ENCODE measurements around the gene HK2.
"Not testable (repeated sequence)": the region's sequence is repeated elsewhere in the genome, so short reads cannot be mapped to it uniquely, and the experiment has no call there.

The HK2 gene

GRCh38 chr2:74833418-74834233 is at the start of gene HK2:
HK2 (plus strand) TSS chr2:74834127; CDS start chr2:74834581, 454 bp downstream.
- in situ Hi-C loops (cut with HindIII; ENCODE audit: low sequenced_read_pairs): no loop called here

GRCh38 chr2:74789271-74789670 is 44.7 kb upstream of the HK2 start:
- in situ Hi-C loops (cut with HindIII; ENCODE audit: low sequenced_read_pairs): no loop called here

GRCh38 chr2:74792282-74792681 is 41.6 kb upstream of the HK2 start:
- in situ Hi-C loops (cut with HindIII; ENCODE audit: low sequenced_read_pairs): no loop called here

GRCh38 chr2:74794878-74795277 is 39.0 kb upstream of the HK2 start:
- in situ Hi-C loops (cut with HindIII; ENCODE audit: low sequenced_read_pairs): not testable (repeated sequence)

DNA sequence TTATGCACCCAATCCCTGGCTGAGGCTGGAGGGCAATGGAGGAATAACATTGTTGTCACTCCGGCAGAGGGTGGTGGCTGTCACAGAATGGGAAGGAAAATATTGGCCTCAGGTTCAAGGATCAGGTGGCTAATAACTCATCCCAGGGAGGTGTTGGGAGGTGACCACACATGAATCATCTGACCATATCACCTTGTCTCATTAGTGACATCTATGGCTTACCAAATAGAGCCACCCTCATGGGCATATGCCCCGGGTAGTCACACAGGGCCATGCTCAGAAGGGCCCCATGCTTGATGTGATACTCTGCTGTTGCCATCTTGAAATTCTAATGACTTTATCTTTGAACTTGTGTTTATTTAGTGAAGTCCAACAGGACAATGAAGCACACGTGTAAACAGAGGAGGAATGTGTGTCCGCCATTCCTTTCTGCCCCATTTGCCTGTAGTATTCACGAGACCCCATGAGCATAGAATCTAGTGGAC is 27.5 kb upstream of the HK2 start:
- in situ Hi-C loops (cut with HindIII; ENCODE audit: low sequenced_read_pairs): no loop called here

GRCh38 chr2:74806920-74807319 is 27.0 kb upstream of the HK2 start:
- in situ Hi-C loops (cut with HindIII; ENCODE audit: low sequenced_read_pairs): no loop called here

GRCh38 chr2:74812787-74813590 is 20.9 kb upstream of the HK2 start:
- in situ Hi-C loops (cut with HindIII; ENCODE audit: low sequenced_read_pairs): no loop called here

DNA sequence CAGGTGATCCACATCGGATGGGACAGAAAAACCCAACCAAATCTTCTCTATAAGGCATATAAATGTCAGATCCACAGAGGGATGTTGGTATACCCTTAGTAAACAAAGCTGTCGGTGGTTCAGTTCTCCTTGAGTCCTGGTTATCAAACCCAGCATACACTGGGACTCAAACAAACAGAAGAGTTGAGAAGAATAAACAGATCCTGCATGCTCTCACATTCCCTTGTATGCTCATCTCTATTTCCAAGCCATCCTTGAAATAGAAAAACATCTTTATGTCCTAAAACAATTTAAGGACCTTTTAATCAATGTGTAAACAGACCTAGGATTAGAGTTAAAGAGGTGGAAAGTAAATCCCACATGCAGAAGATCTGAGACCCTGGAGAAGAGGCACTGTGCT is 19.8 kb upstream of the HK2 start:
- in situ Hi-C loops (cut with HindIII; ENCODE audit: low sequenced_read_pairs): no loop called here

- in situ Hi-C loops (cut with HindIII; ENCODE audit: low sequenced_read_pairs): loop anchor here (5.0 kb wide), 1 partner anchor 49 kb away; no protein-coding TSS in a partner anchor
Observed at GRCh38 chr2:74815941-74816340, 18.0 kb upstream of the HK2 start.

GRCh38 chr2:74816540-74817303 is 17.2 kb upstream of the HK2 start:
- in situ Hi-C loops (cut with HindIII; ENCODE audit: low sequenced_read_pairs): loop anchor here (5.0 kb wide), 1 partner anchor 49 kb away; no protein-coding TSS in a partner anchor

DNA sequence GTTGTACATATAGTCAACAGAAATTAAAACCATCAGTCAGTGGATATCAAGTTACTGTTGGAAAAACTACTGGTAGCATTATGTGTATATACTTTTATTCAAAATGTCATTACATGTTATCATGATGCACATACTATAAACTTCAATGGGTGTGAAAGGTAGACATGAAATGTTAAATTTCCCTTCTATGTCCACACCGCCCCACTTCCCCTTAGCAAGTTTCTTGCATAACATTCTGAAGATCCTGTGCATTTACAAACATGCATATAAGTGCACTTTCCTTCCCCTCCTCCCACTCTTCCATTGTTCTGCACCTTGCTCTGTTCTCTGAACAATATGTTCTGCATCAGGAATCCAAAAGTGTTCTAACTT is 16.6 kb upstream of the HK2 start:
- in situ Hi-C loops (cut with HindIII; ENCODE audit: low sequenced_read_pairs): loop anchor here (5.0 kb wide), 1 partner anchor 50 kb away; no protein-coding TSS in a partner anchor

DNA sequence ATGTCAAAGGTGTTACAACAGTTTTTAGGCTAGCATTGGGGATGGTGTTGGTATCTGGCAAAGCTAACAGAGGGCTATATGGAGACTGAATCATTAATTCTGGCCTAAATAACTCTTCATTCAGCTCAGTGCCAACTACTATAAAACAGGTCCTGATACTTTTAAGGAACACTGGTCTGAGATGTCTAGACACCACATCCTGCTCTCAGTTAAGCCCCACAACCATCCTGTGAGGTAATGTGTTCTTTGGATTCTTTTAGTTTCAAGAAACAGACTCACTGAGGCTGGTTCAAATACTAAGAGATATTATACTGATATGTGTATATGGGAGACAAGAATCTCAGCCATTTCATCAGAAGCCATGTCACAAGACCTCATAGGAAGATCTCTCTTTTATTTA is 14.2 kb upstream of the HK2 start:
- in situ Hi-C loops (cut with HindIII; ENCODE audit: low sequenced_read_pairs): loop anchor here (5.0 kb wide), 1 partner anchor 52 kb away; no protein-coding TSS in a partner anchor

- in situ Hi-C loops (cut with HindIII; ENCODE audit: low sequenced_read_pairs): no loop called here
Observed at GRCh38 chr2:74821177-74822126, 12.5 kb upstream of the HK2 start.

GRCh38 chr2:74822771-74823566 is 11.0 kb upstream of the HK2 start:
- in situ Hi-C loops (cut with HindIII; ENCODE audit: low sequenced_read_pairs): no loop called here

- in situ Hi-C loops (cut with HindIII; ENCODE audit: low sequenced_read_pairs): no loop called here
Observed at GRCh38 chr2:74824679-74825078, 9.2 kb upstream of the HK2 start.

- in situ Hi-C loops (cut with HindIII; ENCODE audit: low sequenced_read_pairs): no loop called here
Observed at GRCh38 chr2:74828543-74828942, 5.4 kb upstream of the HK2 start.

GRCh38 chr2:74831693-74832530 is 2.0 kb upstream of the HK2 start:
- in situ Hi-C loops (cut with HindIII; ENCODE audit: low sequenced_read_pairs): no loop called here

GRCh38 chr2:74834234-74834791 is 386 bp downstream of the HK2 start:
- in situ Hi-C loops (cut with HindIII; ENCODE audit: low sequenced_read_pairs): not testable (repeated sequence)
